Karpas-422 (cell line): ENCODE measurements around the gene TDRD3. TPM values are rescaled to one million over a fixed set of nuclear protein-coding genes. Genes with fewer than 3 reads are reported as not detected.

Source experiments
- DNase-seq: peaks from one replicate; pipeline ENCODE4 v3.0.0-alpha.2; 2015
- H2AFZ ChIP-seq: fragments of 200-600 bp; sonication (generic); 2 replicates; pipeline ENCODE4 v1.6.1; 2014; ENCODE audit warnings: antibody characterized with exemption, low read length, mixed read lengths
- H3K27ac ChIP-seq: fragments of 200-600 bp; sonication (generic); 2 replicates; pipeline ENCODE4 v1.5.1; 2014; ENCODE audit warnings: mild to moderate bottlenecking, low read length, moderate library complexity
- H3K27me3 ChIP-seq: fragments of 200-600 bp; sonication (generic); 2 replicates; pipeline ENCODE4 v1.6.1; 2014; ENCODE audit warnings: low read length, mixed read lengths
- H3K36me3 ChIP-seq: fragments of 200-600 bp; sonication (generic); 2 replicates; pipeline ENCODE4 v1.6.1; 2014; ENCODE audit warnings: low read length, mixed read lengths; ENCODE audit not compliant: insufficient read depth
- H3K4me1 ChIP-seq: fragments of 200-600 bp; sonication (generic); 2 replicates; pipeline ENCODE4 v1.6.1; 2014; ENCODE audit warnings: mild to moderate bottlenecking, low read length, mixed read lengths
- H3K4me2 ChIP-seq: fragments of 200-600 bp; sonication (generic); 2 replicates; pipeline ENCODE4 v1.6.1; 2014; ENCODE audit warnings: low read length, low read depth, mild to moderate bottlenecking; ENCODE audit not compliant: poor library complexity, severe bottlenecking
- H3K4me3 ChIP-seq: fragments of 200-600 bp; sonication (generic); 2 replicates; pipeline ENCODE4 v1.5.1; 2014; ENCODE audit warnings: mild to moderate bottlenecking, antibody characterized with exemption, low read length, mixed read lengths
- H3K79me2 ChIP-seq: fragments of 200-600 bp; sonication (generic); 2 replicates; pipeline ENCODE4 v1.6.1; 2014; ENCODE audit warnings: mild to moderate bottlenecking, low read length, mixed read lengths
- H3K9ac ChIP-seq: fragments of 200-600 bp; sonication (generic); 2 replicates; pipeline ENCODE4 v1.6.0; 2014; ENCODE audit warnings: low read length
- H3K9me2 ChIP-seq: fragments of 200-600 bp; sonication (generic), shearing (Covaris generic); replicated peaks from 2 replicates; pipeline ENCODE4 v1.6.0; 2014; ENCODE audit warnings: mild to moderate bottlenecking, low read length, moderate library complexity; ENCODE audit not compliant: insufficient read depth
- H3K9me3 ChIP-seq: fragments of 300-700, 200-600 bp; sonication (generic); 2 replicates; pipeline ENCODE4 v1.6.1; 2014; ENCODE audit warnings: low read length, mixed read lengths
- H4K20me1 ChIP-seq: fragments of 200-600 bp; sonication (generic); 2 replicates; pipeline ENCODE4 v1.6.1; 2014; ENCODE audit warnings: mild to moderate bottlenecking, antibody characterized with exemption, low read length, low read depth; ENCODE audit not compliant: insufficient read depth
- total RNA-seq: library from RNA; depleted of rRNA; stranded (reverse); fragments of >200 nt; shearing (Covaris generic); gene quantifications from 2 replicates; pipeline ENCODE4 v1.2.3, GENCODE V29; 2014; ENCODE audit warnings: low replicate concordance

The TDRD3 gene
- total RNA-seq, 1 experiment from 2014 or later, result 7.8 TPM

DNA sequence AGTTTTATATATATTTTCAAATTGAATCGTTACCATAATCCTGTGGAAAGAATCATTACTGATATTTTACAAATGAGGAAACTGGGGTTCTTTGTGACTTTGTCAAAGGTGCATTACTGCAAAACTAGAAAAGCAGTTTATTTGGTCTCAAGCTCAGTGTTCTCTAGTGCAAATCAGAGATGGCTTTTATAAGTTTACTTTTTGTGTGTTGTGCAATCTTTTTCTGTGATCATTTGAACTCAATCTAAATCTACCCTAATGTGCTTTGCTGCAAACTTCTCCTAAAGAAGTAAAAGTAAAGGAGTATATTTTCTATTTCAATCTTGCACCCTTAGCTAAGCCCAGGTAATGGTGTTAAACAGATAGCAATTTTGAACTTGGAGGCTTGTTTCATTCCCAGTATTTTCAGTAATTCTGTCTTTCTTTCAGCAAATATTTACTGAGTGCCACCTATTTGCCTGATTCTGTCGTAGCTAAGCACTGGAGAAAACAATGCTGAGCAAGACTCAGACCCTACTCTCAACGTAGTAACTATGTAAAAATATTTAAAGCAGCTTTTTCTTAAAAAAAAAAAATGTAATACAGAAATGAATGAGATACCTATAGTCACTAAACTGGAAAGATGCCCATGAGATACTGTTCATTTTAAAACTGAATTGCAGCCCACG, 124.0 kb downstream of the TDRD3 start:
- Histone ChIP-seq H3K4me3 (no peak overlapping the region), H3K9ac (no peak overlapping the region), H3K79me2 (no peaks in the 10 kb centered on the region), H3K4me1 (peaks cover 4% of the 10 kb centered on the region; the same call in 1 of the 2 replicates), H3K9me2 (no peaks in the 10 kb centered on the region), H4K20me1 (no peaks in the 10 kb centered on the region), H3K4me2 (no peak overlapping the region), H2AFZ (no peak overlapping the region), H3K27ac (no peak overlapping the region), H3K9me3 (no peaks in the 10 kb centered on the region), H3K36me3 (no peaks in the 10 kb centered on the region), H3K27me3 (no peaks in the 10 kb centered on the region)
- no peak for DNase-seq

GRCh38 chr13:60538566-60538965, 141.5 kb downstream of the TDRD3 start:
- Histone ChIP-seq H3K4me1 (no peaks in the 10 kb centered on the region), H4K20me1 (no peaks in the 10 kb centered on the region), H3K9me2 (no peaks in the 10 kb centered on the region; the same call in 1 of the 2 replicates), H3K27ac (no peak overlapping the region), H2AFZ (no peak overlapping the region), H3K27me3 (no peaks in the 10 kb centered on the region), H3K79me2 (no peaks in the 10 kb centered on the region), H3K9me3 (no peaks in the 10 kb centered on the region), H3K36me3 (no peaks in the 10 kb centered on the region), H3K4me3 (no peak overlapping the region), H3K4me2 (no peak overlapping the region), H3K9ac (no peak overlapping the region)
- no peak for DNase-seq

DNA sequence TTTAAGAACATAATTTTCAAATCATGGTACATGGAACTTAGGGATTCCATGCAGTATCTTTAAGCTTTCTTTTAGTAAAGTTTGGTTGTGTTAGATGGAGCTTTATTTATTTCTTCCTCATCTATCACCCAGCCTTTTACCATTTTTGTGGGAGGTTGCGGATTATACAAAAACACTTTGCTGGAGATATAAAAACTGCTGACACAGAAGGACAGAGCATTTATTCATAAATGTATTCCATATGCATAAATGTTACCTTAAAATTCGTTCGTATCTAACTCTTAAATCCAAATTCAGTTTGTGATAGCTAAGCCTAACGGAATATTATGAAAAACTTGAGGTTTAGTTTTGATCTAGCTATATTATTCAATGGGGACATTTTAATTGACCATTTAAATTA, 143.3 kb downstream of the TDRD3 start:
- Histone ChIP-seq H3K4me1 (no peaks in the 10 kb centered on the region), H4K20me1 (no peaks in the 10 kb centered on the region)

DNA sequence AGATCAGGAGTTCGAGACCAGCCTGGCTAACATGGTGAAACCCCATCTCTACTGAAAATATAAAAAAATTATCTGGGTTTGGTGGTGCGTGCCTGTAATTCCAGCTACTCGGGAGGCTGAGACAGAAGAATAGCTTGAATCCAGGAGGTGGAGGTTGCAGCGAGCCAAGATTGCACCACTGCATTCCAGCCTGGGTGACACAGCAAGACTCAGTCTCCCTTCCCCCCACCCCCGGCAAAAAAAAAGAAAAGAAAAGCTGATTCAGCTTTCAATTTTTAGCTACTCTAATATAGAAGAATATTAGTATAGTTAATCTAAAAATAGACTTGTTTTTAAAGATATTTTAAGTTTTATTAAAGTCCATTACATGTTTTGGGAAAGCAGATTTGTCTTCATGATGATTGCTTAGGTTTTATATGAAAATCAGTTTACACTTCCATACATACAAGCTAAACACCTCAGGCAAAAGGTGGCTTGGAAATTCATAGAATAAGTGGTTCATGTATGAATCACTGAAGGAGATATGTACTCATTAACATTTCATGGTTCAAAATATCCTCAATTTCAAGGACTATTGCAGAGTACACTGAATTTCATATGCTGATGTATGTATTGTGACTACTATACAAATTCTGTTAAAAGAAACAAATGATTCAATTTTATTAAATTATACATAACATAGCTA, 165.2 kb downstream of the TDRD3 start:
- Histone ChIP-seq H3K27me3 (no peaks in the 10 kb centered on the region), H3K79me2 (no peaks in the 10 kb centered on the region), H3K4me1 (no peaks in the 10 kb centered on the region), H3K4me2 (no peak overlapping the region), H2AFZ (no peak overlapping the region), H4K20me1 (no peaks in the 10 kb centered on the region), H3K9me2 (no peaks in the 10 kb centered on the region), H3K9me3 (no peaks in the 10 kb centered on the region), H3K9ac (no peak overlapping the region), H3K27ac (no peak overlapping the region), H3K4me3 (no peak overlapping the region), H3K36me3 (no peaks in the 10 kb centered on the region)
- no peak for DNase-seq

More for the DNA sequence above, 143.3 kb downstream of the TDRD3 start:
- Histone ChIP-seq H3K4me3 (no peak overlapping the region), H3K36me3 (no peaks in the 10 kb centered on the region), H3K4me2 (no peak overlapping the region), H3K9ac (no peak overlapping the region), H3K79me2 (no peaks in the 10 kb centered on the region), H3K9me3 (no peaks in the 10 kb centered on the region), H2AFZ (no peak overlapping the region), H3K27me3 (no peaks in the 10 kb centered on the region), H3K27ac (no peak overlapping the region), H3K9me2 (no peaks in the 10 kb centered on the region; the same call in 1 of the 2 replicates)
- DNase-seq, result no peak

GRCh38 chr13:60571571-60571970, 174.6 kb downstream of the TDRD3 start:
- no peaks in the 10 kb centered on the region for H4K20me1 ChIP-seq
- H3K4me2 ChIP-seq, result no peak overlapping the region
- no peaks in the 10 kb centered on the region for H3K9me3 ChIP-seq
- H3K79me2 ChIP-seq, result no peaks in the 10 kb centered on the region
- H3K27me3 ChIP-seq, result no peaks in the 10 kb centered on the region
- H3K27ac ChIP-seq, result no peak overlapping the region
- no peak overlapping the region for H3K9ac ChIP-seq
- no peaks in the 10 kb centered on the region for H3K4me1 ChIP-seq
- no peaks in the 10 kb centered on the region for H3K9me2 ChIP-seq
- H3K36me3 ChIP-seq, result no peaks in the 10 kb centered on the region
- no peak overlapping the region for H3K4me3 ChIP-seq
- DNase-seq, result no peak
- no peak overlapping the region for H2AFZ ChIP-seq

- Histone ChIP-seq H3K9ac (no peak overlapping the region), H2AFZ (no peak overlapping the region), H3K4me3 (no peak overlapping the region), H3K79me2 (no peaks in the 10 kb centered on the region), H3K9me2 (no peaks in the 10 kb centered on the region), H3K36me3 (no peaks in the 10 kb centered on the region), H3K4me1 (no peaks in the 10 kb centered on the region), H3K4me2 (no peak overlapping the region), H3K9me3 (no peaks in the 10 kb centered on the region), H3K27me3 (no peaks in the 10 kb centered on the region), H3K27ac (no peak overlapping the region), H4K20me1 (no peaks in the 10 kb centered on the region)
- no peak for DNase-seq
Observed at GRCh38 chr13:60572003-60572798, 175.2 kb downstream of the TDRD3 start.

GRCh38 chr13:60572855-60573254, 175.8 kb downstream of the TDRD3 start:
- Histone ChIP-seq H3K79me2 (no peaks in the 10 kb centered on the region), H3K27ac (no peak overlapping the region), H3K4me1 (no peaks in the 10 kb centered on the region), H3K36me3 (no peaks in the 10 kb centered on the region), H4K20me1 (no peaks in the 10 kb centered on the region), H3K4me2 (no peak overlapping the region), H3K4me3 (no peak overlapping the region), H2AFZ (no peak overlapping the region), H3K9me3 (no peaks in the 10 kb centered on the region), H3K9ac (no peak overlapping the region), H3K9me2 (no peaks in the 10 kb centered on the region), H3K27me3 (no peaks in the 10 kb centered on the region)
- no peak for DNase-seq

GRCh38 chr13:60574735-60575134, 177.7 kb downstream of the TDRD3 start:
- no peak overlapping the region for H3K9ac ChIP-seq
- H3K27me3 ChIP-seq, result no peaks in the 10 kb centered on the region
- no peak overlapping the region for H3K4me2 ChIP-seq
- no peak overlapping the region for H2AFZ ChIP-seq
- no peaks in the 10 kb centered on the region for H3K9me3 ChIP-seq
- H3K36me3 ChIP-seq, result no peaks in the 10 kb centered on the region
- no peaks in the 10 kb centered on the region for H3K4me1 ChIP-seq
- H3K4me3 ChIP-seq, result no peak overlapping the region
- H4K20me1 ChIP-seq, result no peaks in the 10 kb centered on the region
- H3K79me2 ChIP-seq, result no peaks in the 10 kb centered on the region
- no peak for DNase-seq
- no peaks in the 10 kb centered on the region for H3K9me2 ChIP-seq
- no peak overlapping the region for H3K27ac ChIP-seq
